Amniotic epithelial cell (primary cell): ENCODE measurements around the gene TNFRSF14.

ENCODE experiments used
- DNase-seq: peaks from one replicate; pipeline ENCODE4 v3.0.0-alpha.2; 2010; ENCODE audit warnings: low read depth

Gene TNFRSF14

DNA sequence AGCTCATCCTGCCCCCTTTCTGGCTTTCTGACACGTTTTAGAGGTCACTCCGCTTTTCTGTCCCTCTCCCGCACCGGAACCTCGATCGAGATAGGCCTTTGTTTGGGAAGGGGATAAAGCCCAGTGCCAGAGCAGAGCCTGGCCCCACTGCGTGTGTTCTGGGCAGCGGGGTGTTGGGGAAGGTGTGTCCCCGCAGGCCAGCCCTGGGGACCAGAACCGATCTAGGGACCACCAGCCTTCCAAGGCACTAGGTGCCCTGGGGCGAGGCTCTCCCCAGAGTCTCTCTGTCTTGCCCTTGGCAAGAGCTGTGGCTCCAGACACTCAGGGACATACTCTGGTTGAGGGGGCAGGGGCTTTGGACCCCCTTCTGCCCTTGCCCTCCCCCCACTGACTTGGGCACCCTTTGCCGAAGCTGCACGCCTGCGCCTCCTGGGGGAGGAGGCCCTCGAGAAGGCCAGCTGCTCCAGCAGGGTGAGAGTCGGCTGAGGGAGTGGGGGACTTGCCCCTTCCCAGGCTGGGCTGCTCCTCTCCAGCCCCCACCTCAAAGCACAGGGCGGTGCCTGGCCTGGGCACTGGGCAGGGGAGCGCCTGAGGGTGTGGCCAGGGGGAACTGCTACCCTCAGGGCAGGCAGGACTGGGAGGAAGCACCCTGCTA lies 46.8 kb downstream of the TNFRSF14 start:
- DNase-seq: no peak

GRCh38 chr1:2603521-2604155 lies 47.5 kb downstream of the TNFRSF14 start:
- DNase-seq: no peak

GRCh38 chr1:2604156-2604843 lies 48.1 kb downstream of the TNFRSF14 start:
- no peak for DNase-seq

GRCh38 chr1:2604844-2605508 lies 48.8 kb downstream of the TNFRSF14 start:
- no peak for DNase-seq

GRCh38 chr1:2605509-2606395 lies 49.6 kb downstream of the TNFRSF14 start:
- no peak for DNase-seq

DNA sequence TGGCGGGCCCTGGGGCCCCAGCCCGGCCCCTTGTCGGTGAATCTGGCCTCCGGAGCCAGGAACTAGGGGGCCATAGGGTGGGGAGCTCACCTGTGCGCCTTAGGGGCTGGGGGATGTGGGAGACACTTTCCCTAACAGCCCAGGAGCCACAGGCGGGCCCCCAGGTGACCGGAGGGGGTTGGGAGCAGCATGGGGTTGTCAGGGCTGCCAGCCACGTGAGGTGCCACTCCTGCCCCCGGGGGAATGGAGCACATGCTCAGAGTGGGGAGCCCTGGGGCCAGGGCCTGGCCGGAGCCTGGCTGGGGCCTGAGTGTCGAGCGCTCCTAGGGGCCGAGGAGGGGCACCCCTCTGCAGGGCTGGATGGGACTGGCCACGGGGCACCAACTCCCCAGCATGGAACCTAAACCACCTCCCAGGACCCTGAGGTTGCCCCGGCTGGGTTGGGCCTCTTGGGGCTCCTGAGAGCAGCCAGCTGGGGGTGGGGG lies 50.3 kb downstream of the TNFRSF14 start:
- DNase-seq: no peak

- no peak for DNase-seq
Measured at GRCh38 chr1:2606881-2607621, 50.9 kb downstream of the TNFRSF14 start.

GRCh38 chr1:2607641-2608091 lies 51.5 kb downstream of the TNFRSF14 start:
- no peak for DNase-seq

GRCh38 chr1:2609319-2610035 lies 53.3 kb downstream of the TNFRSF14 start:
- DNase-seq: no peak

DNA sequence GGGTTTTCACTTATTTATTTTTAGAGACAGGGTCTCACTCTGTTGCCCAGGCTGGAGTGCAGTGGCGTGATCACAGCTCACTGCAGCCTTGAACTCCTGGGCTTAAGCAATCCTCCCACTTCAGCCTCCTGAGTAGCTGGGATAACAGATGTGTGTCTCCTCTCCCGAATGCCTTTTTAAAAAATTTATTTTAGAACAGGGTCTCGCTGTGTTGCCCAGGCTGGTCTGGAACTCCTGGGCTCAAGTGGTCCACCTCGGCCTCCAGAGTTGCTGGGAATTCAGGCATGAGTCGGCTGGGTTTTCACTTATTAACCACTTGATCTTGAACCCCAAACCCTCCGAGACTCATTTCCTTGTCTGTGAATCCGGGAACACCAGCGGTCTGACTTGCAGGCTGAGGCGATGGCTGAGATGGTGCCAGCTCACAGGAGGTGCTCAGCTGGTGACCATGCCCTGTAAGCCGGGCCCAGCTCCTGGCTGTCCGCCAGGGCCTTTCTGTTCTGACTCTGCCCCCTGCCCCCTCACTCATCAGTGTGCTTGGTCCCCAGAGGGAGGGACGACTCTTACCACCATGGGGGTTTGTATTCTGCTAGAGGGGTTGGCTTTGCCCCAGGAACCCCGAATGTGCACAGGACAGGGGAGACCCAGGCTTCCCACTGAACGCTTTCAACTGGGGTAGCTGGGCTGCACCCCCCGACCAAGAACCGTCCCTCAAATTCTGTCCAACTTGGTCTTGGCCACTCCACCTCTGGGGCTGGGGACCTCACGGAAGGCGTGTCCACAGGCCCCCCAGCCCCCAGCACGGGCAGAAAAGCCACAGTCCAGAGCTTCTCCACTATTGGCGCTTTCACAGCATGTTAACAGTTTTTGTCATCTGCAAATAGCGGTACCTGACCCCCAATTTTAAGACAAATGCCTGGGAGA lies 54.1 kb downstream of the TNFRSF14 start:
- DNase-seq: no peak

- DNase-seq: no peak
Measured at GRCh38 chr1:2611031-2611501, 54.9 kb downstream of the TNFRSF14 start.

- no peak for DNase-seq
Measured at GRCh38 chr1:2611621-2612437, 55.7 kb downstream of the TNFRSF14 start.

DNA sequence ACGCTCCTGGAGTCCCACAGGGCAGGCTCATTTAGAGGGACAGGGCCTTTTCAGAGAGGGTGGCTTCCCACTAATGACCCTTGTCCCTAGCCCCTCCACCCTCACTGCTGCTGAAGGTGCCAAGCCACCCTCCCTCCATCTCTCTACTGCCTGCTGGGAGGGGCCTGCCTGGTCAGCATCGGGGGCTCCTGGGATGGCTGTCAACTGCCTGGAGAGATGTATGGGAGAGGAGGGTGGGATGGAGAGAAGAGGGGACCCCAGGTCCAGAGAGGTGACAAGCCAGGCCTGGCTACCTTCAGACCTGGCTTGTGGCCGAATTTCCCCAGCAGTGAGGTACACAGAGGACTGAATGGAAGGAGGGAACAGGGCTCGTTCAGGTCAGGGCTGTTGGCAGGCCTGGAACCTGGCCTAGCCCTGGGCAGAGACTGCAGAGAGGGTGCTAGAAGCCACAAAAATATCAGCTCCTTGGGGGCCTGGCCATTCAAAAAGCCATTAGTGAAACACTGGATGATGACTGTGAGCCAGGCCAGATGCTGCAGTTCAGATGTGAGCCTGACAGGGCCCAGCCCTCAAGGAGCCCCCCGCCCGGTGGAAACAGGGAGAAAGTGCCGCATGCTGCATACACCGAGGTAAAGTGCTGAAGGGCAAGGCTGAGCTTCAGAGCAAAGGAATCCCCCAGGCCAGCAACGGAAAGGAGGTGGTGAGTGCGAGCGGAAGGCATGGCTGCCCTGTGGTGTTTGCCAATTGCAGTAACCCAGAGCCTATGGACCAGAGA lies 56.6 kb downstream of the TNFRSF14 start:
- DNase-seq: no peak
